SIG-M5 treated with dmso at 0.1 percent for 504 hours (cell line): ENCODE results near the gene OR4C12.
"Not testable (repeated sequence)": the region's sequence is repeated elsewhere in the genome, so short reads cannot be mapped to it uniquely, and the experiment has no call there.

ENCODE experiments used
- DNase-seq: peaks from one replicate; lab custom pipeline; 2025; ENCODE audit not compliant: unreplicated experiment; lab: John Stamatoyannopoulos, UW

OR4C12 gene

GRCh38 chr11:49982435-49982834, at the start of gene OR4C12:
Gene OR4C12, minus strand, starts transcription at chr11:49982535. Its CDS starts 34 bp downstream, at chr11:49982501.
- not testable (repeated sequence) for DNase-seq

GRCh38 chr11:50030193-50030592, 47.9 kb upstream of the OR4C12 start:
- DNase-seq = no peak

GRCh38 chr11:49995565-49995964, 13.2 kb upstream of the OR4C12 start:
- DNase-seq = peak; percentile 39

GRCh38 chr11:49973439-49973838, 8.9 kb downstream of the OR4C12 start:
- DNase-seq = not testable (repeated sequence)

GRCh38 chr11:49952091-49952490, 30.2 kb downstream of the OR4C12 start, which contains the start of gene OR4C13:
Gene OR4C13, plus strand, starts transcription at chr11:49952391. Its CDS starts 32 bp downstream, at chr11:49952423.
- no peak for DNase-seq

- not testable (repeated sequence) for DNase-seq
Observed at GRCh38 chr11:49948701-49949100, 33.6 kb downstream of the OR4C12 start.
